ENCODE data around the gene OR8J3.
"Not testable (repeated sequence)": the region's sequence is repeated elsewhere in the genome, so short reads cannot be mapped to it uniquely, and the experiment has no call there.

Gene OR8J3

DNA sequence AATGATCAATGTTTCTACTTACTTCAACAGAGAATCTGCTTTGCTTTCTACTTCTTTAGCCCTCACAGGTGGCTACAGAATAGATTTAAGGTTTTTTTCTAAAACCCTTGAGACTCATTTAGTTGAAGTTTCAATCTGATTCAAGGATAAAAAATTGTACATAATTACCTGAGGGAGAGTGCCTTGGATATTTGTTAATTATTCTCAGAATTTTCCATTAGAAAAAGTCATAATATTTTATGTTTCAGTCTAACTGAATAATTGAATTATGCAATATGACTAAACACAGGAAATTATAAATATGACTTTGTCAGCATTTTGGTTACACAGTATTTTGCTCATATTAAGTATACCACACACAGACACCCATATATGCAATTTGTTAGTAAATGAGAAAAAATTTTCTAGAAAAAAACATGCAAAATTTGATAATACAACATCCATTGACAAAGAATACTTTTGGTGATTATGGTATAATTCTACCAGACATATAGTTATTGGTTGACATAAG is at the start of gene OR8J3:
Gene OR8J3 (minus strand): TSS at position 51 of the 511 bp plus-strand sequence. CDS start 2,483 bp downstream, outside the sequence.
- DNase-seq = no peak

DNA sequence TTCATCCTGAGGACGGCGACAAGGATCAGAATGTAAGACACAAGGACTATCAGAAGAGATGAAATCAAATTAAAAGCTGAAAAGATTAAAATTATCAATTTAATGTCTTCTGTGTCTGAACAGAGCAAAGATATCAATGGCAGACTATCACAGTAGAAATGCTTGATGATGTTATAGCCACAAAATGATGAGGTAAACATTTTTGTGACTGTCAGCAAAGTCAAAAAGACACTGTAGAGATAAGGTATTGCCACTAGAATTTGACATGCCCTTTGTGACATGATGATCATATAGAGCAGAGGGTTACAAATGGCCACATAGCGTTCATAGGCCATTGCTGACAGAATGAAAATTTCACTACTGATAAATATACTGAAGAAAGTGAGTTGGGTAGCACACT is 48.6 kb upstream of the OR8J3 start:
- DNase-seq = no peak

DNA sequence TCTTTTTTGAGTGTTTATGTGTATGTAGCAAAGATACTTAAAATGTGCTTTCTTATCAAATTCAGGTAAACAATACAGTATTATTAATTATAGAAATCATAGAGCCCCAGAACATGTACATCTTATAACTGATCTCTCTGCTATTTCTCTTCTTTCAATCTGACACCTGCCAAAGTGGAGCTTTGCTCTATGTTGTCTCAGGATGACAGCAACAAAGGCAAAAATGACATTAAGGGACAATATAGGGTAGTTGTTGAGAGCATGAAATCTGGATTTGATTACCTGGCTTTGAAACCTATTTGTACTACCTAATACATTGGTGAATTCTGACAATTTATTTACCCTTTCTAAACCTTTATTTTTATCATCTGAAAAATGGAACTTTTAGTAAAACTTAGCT is 43.5 kb upstream of the OR8J3 start:
- DNase-seq = no peak

GRCh38 chr11:56176318-56176717 is 36.3 kb upstream of the OR8J3 start, which contains the start of gene OR5J2:
TSS of gene OR5J2 (plus strand) at chr11:56176618. CDS start at chr11:56176618, 0 bp downstream.
- no peak for DNase-seq

GRCh38 chr11:56172256-56172830 is 32.3 kb upstream of the OR8J3 start:
- DNase-seq = no peak

DNA sequence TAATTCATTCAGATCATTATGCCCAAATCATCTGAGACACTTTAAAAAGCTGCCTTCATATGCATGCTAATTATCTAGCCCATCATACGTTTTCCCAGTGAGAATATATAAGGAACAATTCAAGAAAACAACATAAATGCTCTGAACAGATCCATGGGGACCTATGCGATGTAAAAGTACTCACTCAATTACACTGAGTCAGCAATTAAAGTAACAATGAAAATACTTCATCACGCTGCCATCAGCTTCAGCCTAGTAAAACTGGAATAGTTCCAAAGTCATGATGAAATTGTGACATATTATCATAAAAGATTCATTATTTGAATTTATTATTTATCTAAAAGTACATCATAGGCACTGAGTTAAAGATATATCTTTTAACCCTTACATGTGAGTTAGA is 23.8 kb upstream of the OR8J3 start:
- no peak for DNase-seq

DNA sequence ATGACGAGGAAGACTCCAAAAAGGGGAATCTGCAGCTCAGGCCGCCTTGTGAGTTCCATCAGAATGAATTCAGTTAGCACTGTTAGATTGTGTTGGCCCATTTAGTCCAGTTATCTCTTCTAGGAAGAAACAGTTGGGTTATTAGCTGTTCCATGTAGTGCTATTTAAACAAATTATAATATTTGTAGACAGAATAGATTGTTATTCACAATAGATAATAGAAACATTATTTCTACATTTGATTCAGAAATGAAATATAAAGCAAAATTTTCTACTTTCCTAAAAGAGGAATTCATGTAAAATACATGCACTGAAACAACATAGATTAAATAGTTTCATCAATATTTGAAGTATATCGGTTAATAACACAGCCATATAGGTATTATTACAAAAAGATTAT is 20.2 kb upstream of the OR8J3 start, which contains the start of gene OR8K5:
Gene OR8K5 (minus strand): TSS at position 101 of the 400 bp plus-strand sequence. CDS start 0 bp downstream, at position 101.
- DNase-seq = no peak

GRCh38 chr11:56152333-56152732 is 12.3 kb upstream of the OR8J3 start:
- DNase-seq = no peak

- DNase-seq = no peak
Observed at GRCh38 chr11:56151376-56151775, 11.4 kb upstream of the OR8J3 start.

GRCh38 chr11:56143681-56144080 is 3.7 kb upstream of the OR8J3 start:
- not testable (repeated sequence) for DNase-seq

DNA sequence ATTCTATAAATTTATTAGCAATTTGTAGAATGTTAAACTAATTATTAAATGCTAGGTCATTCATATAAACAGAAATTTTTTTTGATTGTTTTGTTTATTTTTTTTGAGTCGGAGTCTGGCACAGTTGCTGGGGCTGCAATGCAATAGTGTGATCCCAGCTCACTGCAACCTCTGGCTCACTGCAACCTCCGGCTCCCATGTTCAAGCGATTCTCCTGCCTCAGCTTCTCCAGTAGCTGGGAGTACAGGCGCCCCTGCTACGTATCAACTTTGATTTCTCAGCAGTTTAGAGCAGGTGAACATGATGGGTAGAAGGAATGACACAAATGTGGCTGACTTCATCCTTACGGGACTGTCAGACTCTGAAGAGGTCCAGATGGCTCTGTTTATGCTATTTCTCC is 17.9 kb downstream of the OR8J3 start, which contains the start of gene OR8H3:
Gene OR8H3 (plus strand): TSS at position 301 of the 400 bp plus-strand sequence. CDS start 0 bp downstream, at position 301.
- DNase-seq = no peak

DNA sequence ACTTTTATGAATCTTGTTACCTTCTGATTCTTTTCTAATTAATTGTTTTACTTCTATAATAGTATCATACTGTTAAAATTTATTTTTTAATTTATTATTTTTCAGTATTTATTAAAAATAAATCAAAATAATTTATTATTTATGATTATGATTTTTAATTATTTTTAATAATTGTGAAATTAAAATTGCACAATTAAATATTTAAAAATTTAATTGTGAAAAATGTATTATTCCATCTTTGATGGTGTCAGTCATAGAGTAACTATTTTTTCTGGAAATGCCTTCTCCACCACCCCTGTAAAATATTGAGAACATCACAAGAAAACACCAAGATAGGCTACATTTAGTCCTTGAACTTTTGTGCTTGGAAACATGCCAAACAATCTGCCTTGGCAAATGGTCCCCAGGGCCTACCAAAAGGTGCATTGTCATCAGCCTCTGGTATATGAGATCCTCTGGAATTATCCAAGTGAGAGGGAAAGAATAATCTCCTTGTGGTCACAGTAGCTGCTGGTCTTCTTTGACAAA is 36.7 kb downstream of the OR8J3 start, which contains the start of gene OR8H2:
Gene OR8H2 (plus strand): TSS at position 478 of the 528 bp plus-strand sequence. CDS start 1,356 bp downstream, outside the sequence.
- DNase-seq = no peak

- no peak for DNase-seq
Observed at GRCh38 chr11:56093008-56093407, 47.0 kb downstream of the OR8J3 start, which contains the start of gene OR8I2. TSS of gene OR8I2 (plus strand) at chr11:56093308. CDS start at chr11:56093308, 0 bp downstream.

GRCh38 chr11:56089697-56090096 is 50.3 kb downstream of the OR8J3 start:
- DNase-seq = no peak

Measured in HCEC 1CT (cell line).